GM21381 (cell line): ENCODE results near the gene PNPLA7.
"Not testable (repeated sequence)": the region's sequence is repeated elsewhere in the genome, so short reads cannot be mapped to it uniquely, and the experiment has no call there.

Source experiments
- ATAC-seq: cut with Tn5 transposase; IDR thresholded peaks from one replicate; pipeline ENCODE4 v1.9.1; 2021; ENCODE audit warnings: mild to moderate bottlenecking, moderate library complexity; ENCODE audit not compliant: unreplicated experiment

PNPLA7 gene

DNA sequence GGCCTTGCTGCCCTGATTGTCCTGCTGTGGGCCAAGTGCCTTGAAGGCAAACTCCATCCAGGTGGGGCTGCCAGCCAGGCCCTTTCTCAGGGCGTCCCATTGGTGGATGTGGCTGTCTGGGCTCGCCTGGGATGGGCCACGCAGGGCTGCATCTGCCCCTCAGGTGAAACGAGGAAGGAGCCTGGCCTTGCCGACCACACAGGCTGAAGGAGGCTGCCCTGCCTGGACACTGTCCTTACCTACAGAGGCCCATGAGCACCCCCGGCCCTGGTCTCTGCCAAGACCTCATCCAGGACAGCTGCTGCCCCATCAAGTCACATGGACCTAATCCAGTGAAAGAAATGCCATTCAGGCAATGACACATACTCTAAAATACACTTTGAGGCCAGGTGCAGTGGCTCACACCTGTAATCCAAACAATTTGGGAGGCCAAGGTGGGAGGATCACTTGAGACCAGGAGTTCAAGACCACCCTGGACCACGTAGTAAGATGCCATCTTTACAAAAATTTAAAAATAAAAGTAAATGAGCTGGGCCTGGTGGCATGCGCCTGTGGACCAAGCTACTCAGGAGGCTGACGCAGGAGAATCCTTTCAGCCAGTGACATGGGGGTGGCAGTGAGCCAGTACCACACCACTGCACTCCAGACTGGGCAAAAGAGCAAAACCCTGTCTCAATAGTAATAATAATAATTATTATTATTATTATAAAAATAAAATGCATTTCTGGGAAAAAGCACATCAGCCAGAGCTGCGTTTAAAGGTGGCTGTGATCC lies 33.9 kb downstream of the PNPLA7 start:
- no peak for ATAC-seq

DNA sequence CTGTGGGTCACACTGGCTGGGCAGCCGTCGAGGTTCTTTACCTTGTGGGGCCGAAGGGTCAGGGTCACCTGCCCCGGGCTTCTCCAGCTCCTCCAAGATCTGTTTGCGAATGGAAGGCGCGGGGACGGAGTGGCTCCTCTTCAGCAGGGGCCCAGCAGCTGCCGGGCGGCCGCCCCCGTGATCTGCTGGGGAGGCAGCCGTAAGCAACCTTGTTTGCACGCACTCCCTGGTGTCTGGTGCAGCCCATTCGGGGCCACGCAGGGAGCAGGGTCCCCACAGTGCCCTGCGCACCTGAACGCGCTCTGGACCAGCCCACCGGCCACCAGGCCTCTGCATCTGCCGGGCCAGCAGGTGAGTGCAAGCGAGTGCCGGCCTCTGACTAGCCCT lies 34.9 kb downstream of the PNPLA7 start:
- no peak for ATAC-seq

DNA sequence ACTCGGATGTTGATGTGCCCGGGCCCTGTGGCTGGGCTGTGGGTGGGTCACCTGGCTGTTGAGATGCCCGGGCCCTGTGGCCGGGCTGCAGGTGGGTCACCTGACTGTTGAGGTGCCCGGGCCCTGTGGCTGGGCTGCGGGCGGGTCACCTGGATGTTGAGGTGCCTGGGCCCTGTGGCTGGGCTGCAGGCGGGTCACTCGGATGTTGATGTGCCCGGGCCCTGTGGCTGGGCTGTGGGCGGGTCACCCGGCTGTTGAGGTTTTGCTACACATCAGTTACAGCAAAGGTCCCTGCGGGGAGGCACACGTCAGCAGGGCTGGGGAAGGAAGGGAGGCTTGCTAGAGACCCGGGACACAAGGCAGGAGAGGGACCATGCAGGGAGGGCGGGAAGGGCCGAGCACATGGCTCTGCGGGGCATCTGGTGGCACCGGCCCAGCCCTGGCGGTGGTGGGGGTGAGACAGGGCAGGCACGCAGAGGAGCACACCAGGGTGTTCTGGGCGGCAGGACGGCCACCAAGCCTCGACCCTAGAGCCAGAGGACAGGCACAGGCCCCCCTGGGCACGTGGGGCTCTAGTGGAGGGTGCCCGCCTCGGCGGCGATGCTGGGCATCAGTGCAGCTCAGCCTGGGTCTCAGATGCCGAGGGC lies 35.4 kb downstream of the PNPLA7 start:
- ATAC-seq = no peak

DNA sequence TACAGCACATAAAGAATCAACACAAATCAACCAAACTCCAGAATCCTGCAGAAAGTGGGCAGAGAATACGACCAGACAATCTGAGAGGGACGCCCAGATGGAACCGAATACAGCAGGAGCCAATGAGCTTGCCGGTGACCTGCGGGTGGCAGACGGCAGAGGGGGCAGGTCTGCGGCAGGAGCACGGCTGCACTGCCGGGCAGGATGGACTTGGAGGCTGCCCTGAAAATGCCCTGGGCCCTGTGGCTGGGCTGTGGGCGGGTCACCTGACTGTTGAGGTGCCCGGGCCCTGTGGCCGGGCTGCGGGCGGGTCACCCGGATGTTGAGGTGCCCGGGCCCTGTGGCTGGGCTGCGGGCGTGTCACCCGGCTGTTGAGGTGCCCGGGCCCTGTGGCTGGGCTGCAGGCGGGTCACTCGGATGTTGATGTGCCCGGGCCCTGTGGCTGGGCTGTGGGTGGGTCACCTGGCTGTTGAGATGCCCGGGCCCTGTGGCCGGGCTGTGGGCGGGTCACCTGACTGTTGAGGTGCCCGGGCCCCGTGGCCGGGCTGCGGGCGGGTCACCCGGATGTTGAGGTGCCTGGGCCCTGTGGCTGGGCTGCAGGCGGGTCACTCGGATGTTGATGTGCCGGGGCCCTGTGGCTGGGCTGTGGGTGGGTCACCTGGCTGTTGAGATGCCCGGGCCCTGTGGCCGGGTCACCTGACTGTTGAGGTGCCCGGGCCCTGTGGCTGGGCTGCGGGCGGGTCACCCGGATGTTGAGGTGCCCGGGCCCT lies 36.2 kb downstream of the PNPLA7 start:
- not testable (repeated sequence) for ATAC-seq

DNA sequence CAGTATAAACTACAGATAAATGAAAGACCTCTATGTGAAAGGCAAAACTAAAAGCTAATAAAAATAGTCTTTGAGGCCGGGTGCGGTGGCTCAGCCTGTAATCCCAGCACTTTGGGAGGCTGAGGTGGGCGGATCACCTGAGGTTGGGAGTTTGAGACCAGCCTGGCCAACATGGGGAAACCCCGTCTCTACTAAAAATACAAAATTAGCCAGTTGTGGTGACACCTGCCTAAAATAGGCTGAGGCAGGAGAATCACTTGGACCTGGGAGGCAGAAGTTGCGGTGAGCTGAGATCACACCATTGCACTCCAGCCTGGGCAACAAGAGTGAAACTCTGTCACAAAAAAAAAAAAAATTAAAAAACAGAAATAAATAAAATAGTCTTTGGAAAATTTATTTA lies 37.1 kb downstream of the PNPLA7 start:
- ATAC-seq = not testable (repeated sequence)

DNA sequence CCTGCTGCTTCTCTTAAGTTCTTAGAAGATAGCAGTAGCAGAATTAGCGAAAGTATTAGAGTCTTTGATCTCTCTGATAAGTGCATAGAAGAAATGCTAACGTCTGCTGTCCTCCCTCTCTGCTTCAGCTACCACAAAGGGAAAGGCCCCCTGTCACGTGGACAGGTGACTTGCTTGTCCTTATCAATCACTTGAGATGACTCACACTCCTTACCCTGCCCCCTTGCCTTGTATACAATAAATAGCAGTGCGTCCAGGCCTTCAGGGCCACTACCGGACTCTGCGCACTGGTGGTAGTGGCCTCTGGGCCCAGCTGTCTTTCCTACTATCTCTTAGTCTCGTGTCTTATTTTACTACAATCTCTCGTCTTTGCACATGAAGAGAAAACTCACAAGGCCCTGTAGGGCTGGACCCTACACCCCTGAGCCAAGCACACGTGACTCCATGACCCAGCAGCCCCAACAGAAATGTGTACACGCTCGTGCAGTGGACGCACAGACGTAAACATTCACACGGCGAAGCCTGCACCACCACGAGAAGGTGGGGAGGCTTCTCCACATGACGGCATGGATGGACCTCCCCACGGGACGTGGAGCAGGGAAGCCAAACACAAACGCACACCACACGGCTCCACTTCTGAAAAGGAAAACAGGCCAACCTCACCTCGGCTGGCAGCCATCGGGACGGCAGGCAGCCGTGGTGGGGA lies 38.3 kb downstream of the PNPLA7 start:
- ATAC-seq = no peak

DNA sequence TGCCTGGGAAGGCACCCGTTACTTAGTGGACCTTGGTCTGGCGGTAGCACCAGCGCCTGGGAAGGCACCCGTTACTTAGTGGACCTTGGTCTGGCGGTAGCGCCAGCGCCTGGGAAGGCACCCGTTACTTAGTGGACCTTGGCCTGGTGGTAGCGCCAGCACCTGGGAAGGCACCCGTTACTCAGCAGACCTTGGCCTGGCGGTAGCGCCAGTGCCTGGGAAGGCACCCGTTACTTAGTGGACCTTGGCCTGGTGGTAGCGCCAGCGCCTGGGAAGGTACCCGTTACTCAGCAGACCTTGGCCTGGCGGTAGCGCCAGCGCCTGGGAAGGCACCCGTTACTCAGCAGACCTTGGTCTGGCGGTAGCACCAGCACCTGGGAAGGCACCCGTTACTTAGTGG lies 39.1 kb downstream of the PNPLA7 start:
- ATAC-seq = not testable (repeated sequence)

DNA sequence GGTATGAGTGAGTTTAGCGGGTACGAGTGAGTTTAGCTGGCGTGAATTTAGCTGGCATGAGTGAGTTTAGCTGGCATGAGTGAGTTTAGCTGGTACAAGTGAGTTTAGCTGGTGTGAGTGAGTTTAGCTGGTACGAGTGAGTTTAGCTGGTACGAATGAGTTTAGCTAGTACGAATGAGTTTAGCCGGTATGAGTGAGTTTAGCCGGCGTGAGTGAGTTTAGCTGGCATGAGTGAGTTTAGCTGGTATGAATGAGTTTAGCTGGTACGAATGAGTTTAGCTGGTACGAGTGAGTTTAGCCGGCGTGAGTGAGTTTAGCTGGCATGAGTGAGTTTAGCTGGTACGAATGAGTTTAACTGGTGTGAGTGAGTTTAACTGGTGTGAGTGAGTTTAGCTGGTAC lies 41.0 kb downstream of the PNPLA7 start:
- no peak for ATAC-seq

DNA sequence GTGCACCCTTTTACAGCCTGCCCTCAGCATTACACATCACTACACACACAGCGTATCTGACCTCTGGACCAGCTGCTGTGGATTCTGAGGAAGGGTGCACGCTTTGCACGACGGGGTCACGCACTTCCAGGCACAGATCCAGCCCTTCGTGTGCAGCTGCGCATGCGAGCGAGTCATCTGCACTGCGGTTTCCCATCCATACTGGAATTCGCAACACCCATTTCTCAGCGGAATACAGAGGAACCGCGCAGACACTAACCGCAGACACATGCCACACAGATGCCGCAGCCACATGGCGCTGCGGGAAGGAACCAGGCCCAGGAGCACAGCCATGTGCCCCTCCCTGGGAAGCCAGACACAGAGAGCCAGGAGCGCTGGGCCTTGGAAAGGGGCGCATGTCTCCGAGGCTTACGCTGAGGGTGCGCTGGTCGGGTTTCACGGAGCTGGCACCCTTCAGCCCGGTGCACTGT lies 43.5 kb downstream of the PNPLA7 start:
- no peak for ATAC-seq

DNA sequence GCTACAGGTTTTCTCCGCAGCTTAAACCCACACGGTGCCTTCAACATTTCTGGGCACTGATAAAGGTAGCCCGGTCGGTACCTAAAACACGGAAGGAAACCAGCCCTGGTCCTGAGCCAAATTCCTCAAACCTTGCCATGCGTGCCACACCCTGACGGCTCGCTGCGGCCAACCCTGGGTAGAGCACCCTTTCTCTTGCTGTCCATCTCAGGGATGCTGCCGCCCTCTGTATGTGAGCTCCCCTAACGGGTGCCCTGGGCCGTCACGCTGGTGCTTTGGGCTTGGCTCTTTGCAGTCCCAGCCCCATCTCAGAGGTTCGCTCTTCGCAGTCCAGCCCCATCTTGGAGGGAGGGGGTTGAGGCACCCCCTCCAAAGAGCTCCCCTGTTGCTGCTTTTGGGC lies 43.9 kb downstream of the PNPLA7 start:
- no peak for ATAC-seq

DNA sequence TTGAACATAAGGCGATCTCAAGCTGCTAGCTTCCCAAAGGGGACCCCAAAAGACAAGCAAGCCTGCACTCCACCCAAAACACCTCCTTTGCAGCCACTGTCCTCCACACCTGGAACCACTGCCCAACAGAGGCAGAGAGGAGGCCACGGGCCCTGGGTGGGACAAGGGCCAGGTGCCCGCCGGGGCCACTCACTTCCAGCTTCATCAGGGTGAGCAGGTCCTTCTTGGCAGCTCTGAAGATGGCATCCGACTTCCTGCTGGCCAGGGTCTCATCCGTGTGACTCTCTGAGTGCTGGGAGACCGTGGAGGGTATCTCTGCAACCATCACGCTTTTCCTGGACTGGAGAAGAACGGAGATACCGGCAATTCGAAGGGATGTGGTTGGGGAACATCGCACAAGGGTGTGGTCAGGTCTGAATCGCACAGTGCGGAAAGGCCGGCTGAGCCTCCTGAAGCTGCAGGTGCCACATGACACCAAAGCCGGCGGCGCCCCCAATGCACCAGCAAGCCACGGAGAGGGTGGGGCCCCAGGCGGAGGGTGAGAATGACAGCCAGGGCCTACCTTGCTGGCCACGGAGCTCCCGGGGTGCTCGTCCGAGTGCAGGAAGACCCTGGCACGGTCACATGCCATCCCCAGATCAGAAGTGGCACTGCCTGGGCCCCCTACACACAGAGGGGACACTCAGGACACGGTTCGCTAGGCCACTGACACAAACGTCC lies 44.6 kb downstream of the PNPLA7 start:
- no peak for ATAC-seq

DNA sequence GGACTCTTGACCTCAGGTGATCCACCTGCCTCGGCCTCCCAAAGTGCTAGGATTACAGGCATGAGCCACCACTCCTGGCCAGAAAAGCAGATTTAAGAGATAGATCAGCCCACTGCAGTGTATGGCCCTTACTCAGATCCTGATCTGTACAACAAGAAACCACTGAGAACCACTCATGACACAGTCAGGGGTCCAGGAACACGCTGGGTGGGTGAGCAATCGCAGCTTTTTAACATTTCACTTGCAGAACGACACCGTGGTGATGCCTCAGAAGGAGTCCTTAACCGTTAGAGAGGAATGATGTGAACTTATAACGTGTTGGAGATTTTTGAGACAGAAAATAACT lies 45.8 kb downstream of the PNPLA7 start:
- no peak for ATAC-seq

DNA sequence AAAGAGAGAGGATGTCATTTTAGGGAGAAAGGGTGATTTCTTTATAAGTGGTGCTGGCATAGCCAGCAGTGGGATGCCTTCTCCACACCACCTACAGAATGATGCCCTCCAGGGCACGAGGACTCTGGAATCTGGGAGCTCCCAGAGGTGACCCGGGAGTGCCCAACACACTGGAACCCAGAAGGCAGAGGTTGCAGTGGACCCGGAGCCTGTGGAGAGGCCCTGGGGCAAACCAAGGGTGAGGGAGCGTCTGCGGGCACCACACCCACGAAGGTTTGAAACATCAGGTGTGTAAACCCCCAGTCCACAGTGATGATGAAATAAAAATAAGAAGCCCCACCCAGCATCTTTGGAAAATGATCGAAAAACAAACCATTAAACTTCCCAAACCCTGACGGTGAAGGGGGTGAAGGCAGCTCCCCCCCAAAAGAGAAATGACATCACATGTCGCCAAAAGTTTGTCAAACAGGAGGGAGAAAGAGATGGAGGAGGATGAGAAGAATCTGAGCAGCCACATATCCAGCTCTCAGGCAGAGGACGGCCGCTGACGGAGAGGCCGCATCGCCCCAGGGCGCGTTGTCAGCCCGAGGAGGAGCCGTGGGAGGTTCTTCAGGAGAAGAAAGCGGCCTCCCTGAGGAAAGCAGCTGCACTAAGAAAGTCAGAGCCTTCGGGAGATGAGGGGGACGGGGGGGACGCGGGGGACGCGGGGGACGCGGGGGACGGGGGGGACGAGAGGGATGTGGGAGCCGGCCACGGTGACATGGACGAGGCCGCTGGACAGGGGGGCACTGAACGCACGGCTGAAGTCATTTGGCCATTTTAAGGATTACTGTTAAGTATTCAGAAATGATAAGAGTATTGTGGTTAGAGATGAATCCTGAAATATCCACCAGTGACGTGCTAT lies 47.9 kb downstream of the PNPLA7 start:
- no peak for ATAC-seq

DNA sequence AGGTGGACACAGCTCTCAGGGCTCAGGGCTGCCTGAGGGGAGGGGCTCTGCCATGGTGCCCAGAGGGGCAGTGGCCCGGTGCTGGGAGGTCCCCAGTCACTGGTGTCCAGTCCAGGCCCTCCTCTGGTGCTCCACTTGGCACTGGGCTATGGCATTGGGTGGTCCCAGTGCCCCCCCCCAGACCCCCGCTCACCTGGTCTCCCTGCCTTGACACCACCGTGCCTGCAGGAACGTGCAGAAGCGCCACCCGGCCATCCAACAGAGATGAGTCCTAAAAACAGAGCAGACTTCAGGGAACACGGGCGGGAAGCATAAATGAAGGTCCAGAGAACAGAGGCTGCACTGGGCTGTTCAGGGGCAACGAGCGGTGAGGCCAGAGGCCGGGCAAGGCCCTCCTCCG lies 48.7 kb downstream of the PNPLA7 start:
- ATAC-seq = no peak

DNA sequence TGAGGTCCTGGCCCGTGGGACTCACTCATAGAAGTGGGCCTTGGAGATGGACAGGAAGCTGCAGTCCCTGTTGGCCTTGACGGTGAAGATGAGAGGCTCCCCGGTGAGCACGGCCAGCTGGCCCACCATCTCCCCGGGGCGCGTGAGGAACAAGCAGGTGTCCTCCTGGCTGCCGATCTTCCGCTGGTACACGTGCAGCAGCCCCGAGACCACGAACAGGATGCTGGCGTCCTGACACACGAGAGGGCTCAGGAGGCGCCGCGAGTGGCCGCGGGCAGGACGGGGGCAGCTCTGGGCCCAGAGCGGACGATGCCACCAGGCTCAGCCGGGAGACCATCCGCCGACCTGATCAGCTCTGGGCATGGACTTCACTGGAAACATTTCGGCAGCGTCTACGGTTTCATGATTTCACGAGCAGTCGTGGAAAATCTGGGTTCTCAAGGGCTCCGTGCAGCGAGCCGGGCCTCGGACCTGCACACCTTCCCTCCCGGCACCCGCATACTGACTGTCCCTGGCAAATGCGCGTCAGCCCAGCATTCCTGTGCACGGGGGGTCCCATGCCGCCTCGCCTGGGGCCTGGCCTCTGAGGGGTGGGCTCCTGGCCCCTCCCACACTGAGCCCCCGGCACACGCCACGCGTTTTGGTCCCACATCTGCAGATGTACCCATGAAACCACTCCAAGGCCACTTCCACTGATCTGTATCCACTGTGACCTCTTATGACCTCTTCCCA lies 49.4 kb downstream of the PNPLA7 start:
- ATAC-seq = no peak

DNA sequence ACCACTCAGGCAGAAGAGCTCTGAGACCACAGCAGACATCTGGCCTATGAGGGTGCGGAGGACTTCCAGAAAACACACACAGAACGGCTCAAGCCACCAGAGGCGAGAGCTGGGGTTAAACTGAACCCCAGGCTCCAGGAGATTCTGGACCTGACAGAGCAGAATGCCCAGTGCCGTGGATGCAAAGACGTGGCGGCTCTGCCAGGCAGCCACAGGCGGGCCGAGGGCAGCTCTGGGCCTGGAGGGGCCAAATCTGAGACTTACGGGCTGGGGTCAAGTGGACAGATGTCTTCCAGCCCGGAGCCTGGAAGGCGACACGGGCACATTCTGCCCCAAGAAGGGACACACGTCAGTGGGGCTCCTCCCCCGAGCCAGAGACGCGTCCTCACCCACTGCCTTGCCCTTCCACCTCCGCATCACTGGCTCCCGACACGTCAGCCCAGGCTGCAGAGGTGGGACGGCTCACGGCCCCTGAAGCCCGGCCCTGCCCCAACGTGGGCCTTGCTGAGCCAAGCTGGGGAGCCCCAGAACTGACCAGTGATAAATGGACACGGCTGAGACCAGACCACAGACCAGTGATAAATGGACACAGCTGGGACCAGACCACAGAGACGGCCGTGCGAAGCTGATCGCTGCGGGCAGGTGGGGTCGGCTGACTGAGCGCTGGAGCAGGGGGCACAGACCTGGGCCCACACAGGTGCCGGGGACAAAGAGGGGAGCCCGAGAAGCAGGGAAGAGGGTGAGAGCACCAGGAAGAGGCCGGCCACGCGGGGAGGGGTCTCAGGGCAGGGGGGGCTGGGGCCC lies 50.1 kb downstream of the PNPLA7 start:
- ATAC-seq = no peak

DNA sequence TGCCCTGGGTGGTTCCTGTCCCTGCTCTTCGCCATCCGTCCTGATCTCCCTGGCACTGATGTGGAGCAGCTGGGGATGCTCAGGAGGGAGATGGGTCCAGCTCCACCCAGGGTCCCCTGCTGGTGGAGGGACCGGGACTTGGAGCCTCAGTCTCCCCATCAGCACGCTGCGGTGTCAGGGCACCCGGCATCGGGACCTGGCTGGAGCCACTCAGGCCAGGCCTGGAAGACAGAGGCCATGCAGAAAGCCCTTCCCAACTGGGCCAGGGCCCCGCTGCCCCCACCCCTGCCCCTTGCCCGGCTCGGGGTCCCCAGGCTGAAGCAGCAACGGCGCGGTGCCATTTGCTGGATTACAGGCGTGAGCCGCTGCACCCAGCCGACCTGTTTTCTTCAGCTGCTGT lies 50.8 kb downstream of the PNPLA7 start:
- no peak for ATAC-seq

DNA sequence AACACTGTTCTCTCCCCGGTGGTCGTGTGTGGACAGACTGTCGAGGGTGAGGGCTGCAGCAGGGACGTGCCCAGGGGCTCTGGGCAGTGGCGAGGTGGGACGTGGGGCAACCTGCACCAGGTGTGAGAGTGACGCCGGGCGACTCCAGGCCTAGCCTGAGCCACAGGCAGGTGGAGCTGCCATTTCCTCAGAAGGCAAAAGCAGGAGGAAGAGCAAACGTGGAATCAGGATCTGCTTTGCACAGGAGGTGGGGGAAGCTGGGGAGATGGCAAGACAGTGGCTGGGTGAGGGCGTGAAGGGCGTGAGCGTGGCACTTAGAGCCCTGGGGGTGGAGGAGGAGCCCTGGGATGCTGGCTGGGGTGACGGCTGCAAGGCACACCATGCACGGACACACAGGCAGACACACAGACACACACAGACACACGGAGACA lies 51.5 kb downstream of the PNPLA7 start:
- ATAC-seq = no peak
